Measurements from ENCODE around the gene USP32. TPM values are rescaled to one million over a fixed set of nuclear protein-coding genes. Genes with fewer than 3 reads are reported as not detected.
A peak's percentile ranks its signal among the peaks of the same experiment; 100 is the strongest.

Gene USP32
- total RNA-seq, 1 experiment from 2014 or later = 36.2 TPM

GRCh38 chr17:60135151-60135950 is 256.6 kb downstream of the USP32 start:
- peak; percentile 88 for DNase-seq (ENCODE audit: low read depth)

GRCh38 chr17:60134396-60135150 is 257.4 kb downstream of the USP32 start:
- DNase-seq (ENCODE audit: low read depth) = peak; percentile 22

GRCh38 chr17:60130466-60130865 is 261.5 kb downstream of the USP32 start:
- no peak for DNase-seq (ENCODE audit: low read depth)

GRCh38 chr17:60129164-60129563 is 262.8 kb downstream of the USP32 start:
- no peak for DNase-seq (ENCODE audit: low read depth)

Other genes with a start within 250 kb of the USP32 start
- not detected in 2 replicates for gene CA4, start 242.2 kb downstream of the USP32 start, total RNA-seq (2014; rRNA removed)
- not detected in 2 replicates for gene CHCT1, start 30.4 kb upstream of the USP32 start, total RNA-seq (2014; rRNA removed)
- gene APPBP2, start 134.1 kb upstream of the USP32 start, total RNA-seq (2014; rRNA removed) = 29.9 and 34.3 TPM in 2 replicates
- gene PPM1D, start 208.1 kb upstream of the USP32 start, total RNA-seq (2014; rRNA removed) = 7.4 and 9.8 TPM in 2 replicates

Measured in LHCN-M2 (cell line).